ENCODE data around the gene ENOPH1.

GRCh38 chr4:82469791-82470345 lies 39.5 kb downstream of the ENOPH1 start:
- TF ChIP-seq POLR2A (IDR thresholded peaks at IDR 0.05; ENCODE audit: low read length) (no peak), GATA1 (IDR thresholded peaks at IDR 0.05; ENCODE audit: low read depth, low read length) (no peak)
